HuH-7 (cell line): ENCODE data around the gene BCAP29.
"Not testable (repeated sequence)": the region's sequence is repeated elsewhere in the genome, so short reads cannot be mapped to it uniquely, and the experiment has no call there.

Experiments
- DNase-seq: peaks from one replicate; pipeline ENCODE4 v3.0.0; 2011; ENCODE audit warnings: low spot score

The BCAP29 gene

GRCh38 chr7:107579885-107580715 is at the start of gene BCAP29:
Gene BCAP29, plus strand, starts transcription at chr7:107580246. Its CDS starts 527 bp downstream, at chr7:107580773.
- peak; percentile 80 for DNase-seq

- no peak for DNase-seq
Measured at GRCh38 chr7:107530751-107531150, 49.3 kb upstream of the BCAP29 start.

GRCh38 chr7:107534139-107534538 is 45.9 kb upstream of the BCAP29 start:
- DNase-seq: no peak

- DNase-seq: not testable (repeated sequence)
Measured at GRCh38 chr7:107537228-107537627, 42.8 kb upstream of the BCAP29 start.

- no peak for DNase-seq
Measured at GRCh38 chr7:107538001-107538400, 42.0 kb upstream of the BCAP29 start.

- no peak for DNase-seq
Measured at GRCh38 chr7:107543338-107543993, 36.6 kb upstream of the BCAP29 start.

- no peak for DNase-seq
Measured at GRCh38 chr7:107544848-107545591, 35.0 kb upstream of the BCAP29 start.

GRCh38 chr7:107551936-107552335 is 28.1 kb upstream of the BCAP29 start:
- no peak for DNase-seq

GRCh38 chr7:107555893-107556292 is 24.2 kb upstream of the BCAP29 start:
- no peak for DNase-seq

GRCh38 chr7:107559864-107560263 is 20.2 kb upstream of the BCAP29 start:
- DNase-seq: no peak

- no peak for DNase-seq
Measured at GRCh38 chr7:107560898-107561516, 19.0 kb upstream of the BCAP29 start.

GRCh38 chr7:107563081-107563774 is 16.8 kb upstream of the BCAP29 start:
- DNase-seq: peak; percentile 62

- DNase-seq: peak; percentile 79
Measured at GRCh38 chr7:107563775-107564552, 16.1 kb upstream of the BCAP29 start, which contains the start of the genes COG5 and DUS4L. Gene COG5, minus strand, starts transcription at chr7:107563920. Its CDS starts 24 bp downstream, at chr7:107563896. Gene DUS4L, plus strand, starts transcription at chr7:107563971. Its CDS starts 3,100 bp downstream, at chr7:107567071.

GRCh38 chr7:107564553-107565298 is 15.3 kb upstream of the BCAP29 start:
- no peak for DNase-seq

- DNase-seq: no peak
Measured at GRCh38 chr7:107570298-107570697, 9.7 kb upstream of the BCAP29 start.

GRCh38 chr7:107573537-107573936 is 6.5 kb upstream of the BCAP29 start:
- DNase-seq: no peak

- DNase-seq: peak; percentile 27
Measured at GRCh38 chr7:107579554-107579884, 527 bp upstream of the BCAP29 start.

GRCh38 chr7:107580716-107581383 is 804 bp downstream of the BCAP29 start:
- DNase-seq: no peak

- DNase-seq: no peak
Measured at GRCh38 chr7:107581387-107582013, 1.5 kb downstream of the BCAP29 start.
